NOMO-1 (cell line): Measurements from ENCODE around the gene FOXP1.
A peak's percentile ranks its signal among the peaks of the same experiment; 100 is the strongest.

Experiments
- DNase-seq, 2 experiments: peaks; one replicate each; lab custom pipeline; 2025; ENCODE audit not compliant: unreplicated experiment in 2 of 2; lab: John Stamatoyannopoulos, UW

FOXP1 gene

DNA sequence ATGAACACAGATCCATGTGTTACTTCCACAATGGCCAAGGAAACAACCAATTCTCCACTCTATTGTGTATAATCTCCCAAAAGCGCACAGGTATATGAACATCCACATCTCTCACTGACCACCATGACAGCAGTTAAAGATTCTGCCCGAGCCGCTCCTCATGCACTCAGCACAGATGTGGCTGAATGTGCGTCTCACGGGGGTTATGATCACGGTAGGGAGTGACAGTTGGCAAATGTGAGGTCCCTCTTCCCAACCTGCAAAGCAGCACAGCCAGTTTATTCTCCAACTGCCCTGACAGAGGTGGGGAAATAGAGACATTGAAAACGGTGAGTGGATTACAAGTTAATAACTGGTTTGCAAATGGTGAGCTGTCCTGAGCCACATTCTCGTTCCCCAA, 17.6 kb downstream of the FOXP1 start:
- no peak for DNase-seq

DNA sequence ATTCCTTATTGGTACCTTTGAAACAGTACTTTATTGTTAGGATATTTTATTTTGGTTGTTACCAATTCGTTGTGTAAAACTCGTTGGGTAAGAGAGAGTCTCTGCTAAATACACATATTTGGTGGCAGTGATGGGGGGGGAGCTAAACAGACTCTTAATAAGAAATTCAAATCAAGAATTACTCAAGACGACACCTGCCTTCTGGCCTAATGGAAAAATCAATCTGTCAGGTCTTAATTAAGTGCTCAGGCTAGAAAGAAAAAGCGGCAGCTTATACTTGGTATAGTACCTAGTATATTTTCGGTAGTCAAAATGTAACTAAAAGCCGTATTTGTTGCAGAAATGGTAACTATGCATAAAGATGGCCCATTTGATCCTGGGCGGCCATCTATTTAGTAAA, 18.2 kb downstream of the FOXP1 start:
- DNase-seq = no peak

DNA sequence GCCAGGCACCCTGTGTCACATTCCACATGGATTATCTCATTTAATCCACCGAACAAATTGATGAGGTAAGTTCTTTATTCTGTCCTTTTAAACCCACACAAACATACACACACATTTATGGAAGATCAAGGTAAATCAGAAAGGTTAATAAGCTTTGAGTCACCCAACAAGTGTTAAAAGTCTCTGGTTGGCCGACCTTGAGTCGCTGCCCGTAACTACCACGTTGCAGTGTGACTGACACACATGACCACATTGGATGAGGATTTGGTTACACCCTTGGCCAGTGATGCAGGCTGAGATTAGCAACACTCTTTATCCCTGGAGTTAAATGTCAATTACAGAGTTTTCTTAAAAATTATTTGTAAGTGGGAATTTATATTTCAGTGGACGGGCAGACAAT, 19.2 kb downstream of the FOXP1 start:
- no peak for DNase-seq

DNA sequence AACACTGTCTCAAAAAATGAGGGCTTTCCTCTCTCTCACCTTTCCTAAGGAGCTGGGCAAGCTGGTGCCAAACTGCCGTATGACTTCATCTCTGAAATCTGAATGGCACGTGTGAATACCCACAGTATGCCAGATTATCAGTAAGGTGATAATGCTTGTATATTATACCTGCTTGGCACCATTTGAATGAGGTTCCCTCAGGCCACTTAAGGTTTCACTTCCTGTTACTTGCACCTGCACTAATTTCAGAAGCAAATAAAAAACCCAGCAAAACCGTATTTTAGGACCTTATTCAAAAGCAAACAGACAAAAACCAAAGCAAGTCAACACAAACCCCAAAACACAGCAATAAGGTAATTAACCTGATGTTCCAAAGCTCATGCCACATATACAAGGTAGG, 19.7 kb downstream of the FOXP1 start:
- no peak for DNase-seq

DNA sequence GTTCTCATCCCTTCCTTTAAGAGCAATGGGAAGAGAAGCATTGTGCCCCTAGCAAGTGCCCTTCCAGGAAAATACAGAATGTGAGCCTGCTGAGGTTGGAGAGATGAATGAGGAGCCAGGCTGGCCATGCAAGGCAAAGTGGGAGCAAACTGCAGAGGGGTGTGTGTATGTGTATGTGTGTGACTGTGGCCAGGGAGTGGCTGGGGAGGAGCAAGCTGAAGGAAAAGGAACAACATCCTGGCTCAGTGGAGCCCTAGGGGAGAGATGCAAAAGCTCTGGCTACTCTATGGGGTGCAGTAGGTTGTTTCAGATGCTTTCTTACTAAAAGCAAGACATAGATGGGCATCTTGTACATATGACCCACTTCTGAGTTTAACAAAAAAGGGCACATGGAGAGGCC, 20.6 kb downstream of the FOXP1 start:
- no peak for DNase-seq

DNA sequence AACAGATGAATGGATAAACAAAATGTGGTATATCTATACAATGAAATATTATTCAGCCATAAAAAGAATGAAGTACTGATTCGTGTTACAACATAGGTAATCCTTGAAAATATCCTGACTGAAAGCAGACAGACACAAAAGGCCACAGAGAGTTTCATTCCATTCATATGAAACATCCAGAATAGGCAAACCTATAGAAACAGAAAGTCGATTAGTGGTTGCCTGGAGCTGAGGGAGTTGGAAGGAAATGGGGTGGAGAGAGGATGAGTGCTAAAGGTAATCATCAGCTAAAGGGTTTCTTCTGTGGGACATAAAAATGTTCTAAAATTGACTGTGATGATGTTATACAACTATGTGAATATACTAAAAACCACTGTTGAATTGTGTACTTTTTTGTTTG, 22.9 kb downstream of the FOXP1 start:
- no peak for DNase-seq

DNA sequence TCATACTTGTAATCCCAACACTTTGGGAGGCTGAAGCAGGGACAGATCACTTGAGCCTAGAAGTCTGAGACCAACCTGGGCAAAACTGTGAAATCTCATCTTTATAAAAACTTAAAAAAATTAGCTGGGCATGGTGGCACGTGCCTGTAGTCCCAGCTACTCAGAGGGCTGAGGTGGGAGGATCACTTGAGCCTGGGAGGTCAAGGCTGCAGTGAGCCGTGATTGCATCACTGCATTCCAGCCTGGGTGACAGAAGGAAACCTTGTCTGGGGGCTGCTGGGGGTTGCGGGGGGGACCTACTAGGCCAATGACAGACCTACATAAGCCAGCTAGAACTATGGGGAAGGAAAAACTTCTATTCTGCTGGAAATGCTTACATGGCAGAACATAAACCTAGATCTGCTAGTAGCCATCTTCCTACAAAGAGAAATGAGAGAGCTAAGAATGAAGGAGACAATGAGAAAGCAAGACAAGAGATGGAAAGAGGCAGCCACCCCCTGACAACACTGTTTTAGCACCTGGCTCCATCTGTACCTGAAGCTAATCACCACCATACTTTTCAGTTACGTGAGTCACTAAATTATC, 23.9 kb downstream of the FOXP1 start:
- DNase-seq = no peak

DNA sequence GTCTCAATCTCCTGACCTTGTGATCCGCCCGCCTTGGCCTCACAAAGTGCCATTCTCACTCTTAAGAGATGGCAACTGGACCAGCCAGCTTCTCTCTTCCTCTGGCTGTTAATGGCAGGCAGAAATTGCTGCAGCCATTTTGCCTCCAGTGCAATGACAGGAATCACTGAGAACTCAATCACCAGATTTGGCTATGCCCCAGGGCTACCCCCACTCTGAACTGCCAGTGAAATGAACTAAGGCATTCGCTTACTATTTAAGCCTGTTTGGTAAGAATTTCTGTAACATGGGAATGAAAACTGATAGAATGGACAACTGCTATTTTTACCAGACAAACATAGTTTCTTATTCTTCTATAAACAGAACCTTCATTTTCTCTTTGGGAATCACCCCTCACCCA, 24.5 kb downstream of the FOXP1 start:
- DNase-seq = no peak

DNA sequence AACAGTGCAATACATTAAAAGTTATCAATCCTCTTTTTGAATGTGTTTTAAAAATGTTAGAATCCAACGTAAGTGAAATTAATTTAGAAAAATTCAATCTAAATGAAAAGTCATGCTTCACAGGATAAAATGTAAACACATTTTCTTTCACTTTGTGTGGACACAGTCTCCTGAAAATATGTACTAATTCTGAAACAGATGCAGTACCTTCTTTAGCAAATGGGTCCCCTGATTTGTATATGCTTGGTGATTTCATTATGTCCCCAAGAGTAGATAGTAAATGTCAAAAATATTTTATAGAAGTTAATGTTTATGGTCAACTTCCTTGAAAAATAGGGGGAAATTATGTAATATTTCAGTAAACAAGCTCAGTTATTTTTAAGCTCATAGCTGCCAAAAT, 28.9 kb downstream of the FOXP1 start:
- no peak for DNase-seq

DNA sequence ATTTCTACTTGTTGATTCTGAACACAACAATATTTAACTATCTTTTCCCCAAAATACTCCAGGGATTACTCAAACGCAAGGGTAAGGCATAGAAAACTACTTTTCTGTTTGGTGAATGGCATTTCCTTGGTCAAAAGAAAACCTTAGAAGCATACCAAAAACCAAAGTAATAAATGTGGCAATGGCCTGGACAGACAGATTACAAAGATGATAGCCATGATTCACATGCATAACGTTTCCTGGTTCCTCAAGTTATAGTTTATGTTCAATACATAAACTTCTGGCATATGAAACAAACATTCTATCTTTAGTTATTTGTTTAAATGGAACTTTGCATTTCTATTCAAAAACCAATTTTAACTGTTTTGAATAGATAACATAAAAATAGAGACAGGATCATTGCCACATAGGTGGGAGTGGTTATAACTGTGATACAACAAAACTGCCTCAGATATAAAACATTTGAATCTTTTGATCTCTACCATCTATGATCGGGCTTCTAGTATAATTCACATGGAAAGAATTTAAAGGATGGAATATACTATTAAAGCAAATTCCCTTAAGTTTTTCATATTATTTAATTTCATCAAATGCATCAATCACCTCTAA, 32.1 kb downstream of the FOXP1 start:
- DNase-seq = peak in 1 of 2 experiments; percentile 45

DNA sequence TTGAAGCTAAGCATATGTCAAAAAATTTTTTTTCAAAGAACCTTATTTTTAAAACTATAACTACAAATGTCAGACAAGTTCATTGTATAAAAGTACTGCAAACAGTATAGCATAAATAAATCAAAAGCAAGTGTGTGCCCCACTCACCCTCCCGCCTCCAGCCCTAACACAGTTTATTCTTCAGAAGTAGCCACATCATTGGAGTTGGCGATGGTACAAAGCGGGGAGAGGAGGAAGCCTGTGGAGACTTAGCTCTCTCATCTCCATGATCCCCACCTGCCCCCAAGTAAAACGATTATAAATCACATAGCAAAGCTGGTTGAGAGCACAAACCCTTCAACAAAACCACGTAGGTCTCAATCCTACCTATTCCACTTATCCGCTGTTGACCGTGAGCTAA, 33.6 kb downstream of the FOXP1 start:
- DNase-seq = no peak

DNA sequence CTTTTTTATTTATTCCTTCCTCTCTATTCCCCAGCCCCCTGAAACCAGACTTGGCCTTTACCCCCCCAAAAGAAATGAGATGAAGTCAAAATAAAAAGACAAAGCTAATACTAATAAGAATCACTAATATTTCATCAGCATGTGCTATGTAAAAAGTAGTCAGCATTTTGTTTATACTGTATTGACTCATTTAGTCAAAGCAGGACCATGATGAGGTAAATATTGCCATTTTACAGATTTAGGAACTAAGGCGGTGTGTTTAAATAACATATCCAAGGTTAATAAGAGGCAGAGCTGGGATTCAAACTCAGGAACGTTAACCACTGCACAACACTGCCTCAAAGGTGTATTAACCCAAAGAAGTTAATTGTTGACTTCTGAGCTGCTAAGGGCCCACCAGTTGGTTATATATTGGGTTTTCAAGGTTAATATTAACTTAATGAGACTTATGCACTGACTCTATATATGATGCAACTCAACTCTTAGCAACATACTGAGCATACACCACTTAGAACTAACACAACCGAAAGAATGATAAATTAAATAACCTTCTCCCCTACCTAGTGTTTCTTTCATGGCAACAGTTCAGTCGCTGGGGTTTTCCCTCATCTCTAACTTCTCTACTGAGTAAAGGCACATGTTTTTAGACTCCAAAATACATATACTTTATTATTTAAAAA, 34.7 kb downstream of the FOXP1 start:
- no peak for DNase-seq

DNA sequence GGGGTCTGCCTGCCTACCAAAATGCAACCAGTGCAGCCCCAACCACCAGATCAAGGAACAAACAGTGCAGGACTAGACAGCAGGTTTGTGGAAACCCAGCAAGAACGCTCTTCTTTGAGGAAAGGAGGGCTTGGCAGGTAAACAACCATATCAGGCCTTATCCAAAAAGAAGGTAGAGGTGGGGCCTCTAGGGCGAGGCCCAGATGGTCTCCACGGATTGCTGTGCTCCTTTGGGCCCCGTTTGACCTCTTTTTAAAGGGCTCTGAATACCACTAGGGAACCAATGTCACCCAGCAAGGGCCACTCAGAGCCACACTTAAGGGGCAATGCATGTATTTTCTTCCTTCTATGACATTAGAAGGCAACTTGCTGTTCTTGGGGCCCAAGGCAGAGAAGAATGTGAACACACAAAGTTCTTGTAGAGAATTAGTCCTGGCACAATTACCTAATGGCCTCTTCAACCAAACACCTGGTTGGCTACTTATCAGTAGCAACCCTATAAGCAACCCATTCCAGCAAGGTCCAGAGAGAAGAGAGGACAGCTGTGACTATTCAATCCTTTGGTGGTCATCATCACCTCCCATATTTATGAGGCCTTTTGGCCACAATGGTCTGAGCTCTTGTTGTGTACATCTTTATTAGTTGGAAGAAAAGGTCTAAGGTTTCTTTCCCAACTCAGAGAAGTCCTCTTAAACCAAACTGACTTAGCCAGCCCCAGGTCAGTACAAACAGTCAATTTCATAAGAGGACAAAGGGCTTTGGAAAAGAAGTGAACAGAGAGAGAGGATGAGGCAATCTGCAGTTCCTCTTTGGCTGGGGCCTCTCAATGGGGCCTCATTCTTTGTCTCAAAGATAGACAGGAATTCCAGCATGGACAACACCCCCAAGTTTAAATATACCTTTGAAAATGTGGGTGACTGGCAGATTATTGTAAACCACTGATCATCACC, 36.0 kb downstream of the FOXP1 start:
- DNase-seq = peak; percentile 94 to 95

DNA sequence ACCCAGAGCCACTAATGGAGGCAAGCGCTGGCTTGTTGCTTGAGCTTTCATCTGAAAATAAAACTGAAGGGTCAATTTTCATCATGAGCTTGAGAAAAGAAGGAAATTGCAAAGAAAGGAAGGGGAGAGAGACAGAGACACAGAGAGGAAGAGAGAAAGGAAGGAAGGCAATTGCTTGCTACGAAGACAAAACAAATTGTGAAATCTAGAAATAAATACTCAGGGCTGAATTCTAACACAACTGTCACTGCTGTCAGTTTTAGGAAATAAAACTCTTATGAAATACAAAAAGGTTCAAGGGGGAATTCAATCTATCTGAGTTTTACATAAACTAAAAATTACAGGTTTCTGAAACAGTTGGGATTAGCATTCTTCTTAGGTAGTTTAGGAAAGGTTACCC, 36.7 kb downstream of the FOXP1 start:
- DNase-seq = peak; percentile 28 to 75

DNA sequence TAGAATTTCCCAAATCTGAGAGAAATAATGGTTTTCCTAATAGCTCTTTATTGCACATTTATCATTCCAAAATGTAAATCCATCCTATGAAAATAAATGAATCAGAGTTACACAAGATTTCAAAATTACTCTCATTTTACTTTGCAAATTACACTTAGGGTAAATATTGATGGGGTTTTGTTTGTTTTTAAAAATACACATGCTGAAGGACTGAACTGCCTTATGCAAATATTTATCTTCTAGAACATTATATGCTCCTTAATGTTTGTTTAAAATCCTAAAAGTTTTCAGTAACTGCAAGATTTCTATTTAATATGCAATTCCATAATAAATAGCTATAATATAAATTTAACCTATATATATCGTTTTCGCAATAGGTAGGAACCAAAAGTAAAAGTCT, 38.2 kb downstream of the FOXP1 start:
- DNase-seq = no peak

DNA sequence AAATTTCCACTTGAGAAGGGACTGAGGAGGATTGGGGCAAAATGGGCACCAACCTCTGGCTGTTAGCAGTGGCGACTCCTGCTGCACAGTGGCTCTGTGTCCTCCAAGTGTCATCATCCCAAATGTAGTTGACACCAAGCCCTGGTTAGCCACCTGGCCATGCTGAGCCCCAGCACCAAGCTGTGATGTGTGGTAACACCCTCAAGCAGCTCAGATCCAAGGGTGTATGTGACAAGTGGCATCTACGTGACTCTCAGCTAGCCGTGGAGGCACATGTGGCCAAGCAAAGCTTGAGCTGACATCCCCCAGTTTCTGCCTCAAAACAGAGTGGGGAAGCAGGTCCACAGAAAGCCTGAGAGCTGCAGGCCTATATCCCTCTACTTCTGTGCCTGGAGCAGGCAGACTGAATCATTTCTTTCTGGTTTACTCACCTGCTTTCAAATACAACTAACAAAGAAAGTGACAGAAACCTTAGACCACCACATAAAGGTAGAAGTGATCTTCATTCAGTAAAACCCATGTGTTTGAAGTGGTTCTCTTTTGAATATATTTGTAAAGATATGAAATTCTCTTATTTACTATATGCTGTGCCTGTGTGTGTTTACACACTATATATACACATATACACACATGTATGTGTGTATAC, 40.0 kb downstream of the FOXP1 start:
- DNase-seq = no peak

DNA sequence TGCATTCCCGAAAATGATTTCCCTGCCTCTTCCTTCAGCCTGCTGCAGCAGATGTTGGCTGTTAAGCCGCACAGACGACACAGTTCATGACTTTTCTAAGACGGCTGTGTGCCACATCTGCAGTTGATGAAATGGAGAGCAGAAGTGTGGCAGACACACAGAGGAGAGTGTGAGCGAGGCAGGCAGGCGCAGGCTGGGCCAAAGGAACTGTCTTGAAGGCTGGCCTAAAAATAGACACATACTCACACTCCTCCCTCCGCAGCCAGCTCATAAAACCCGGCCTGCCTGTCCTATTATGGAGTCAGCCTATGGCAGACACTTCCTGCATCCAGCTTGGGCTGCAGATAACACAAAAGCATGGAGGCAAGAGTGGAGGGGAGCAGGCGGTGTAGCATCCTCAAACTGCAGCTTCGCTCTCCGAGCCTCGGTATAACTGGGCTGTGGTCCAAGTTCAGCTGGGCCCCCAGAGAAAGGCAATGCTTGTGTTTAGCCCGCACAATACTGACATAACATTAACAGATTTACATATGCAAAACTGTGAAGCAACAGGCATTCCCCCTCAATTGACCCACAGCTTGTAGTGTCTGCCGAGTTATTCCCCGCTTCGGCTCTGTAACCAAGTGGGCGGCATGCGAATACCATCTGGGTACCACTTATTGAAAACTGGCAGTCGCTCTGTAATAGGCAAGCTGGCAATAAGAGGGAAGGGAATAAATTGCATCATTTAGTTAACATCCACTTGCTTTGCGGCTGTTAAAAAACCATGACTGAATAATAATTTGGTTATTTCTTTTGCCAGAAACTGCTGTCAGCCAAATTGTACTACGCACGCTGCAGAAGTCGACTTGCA, 40.8 kb downstream of the FOXP1 start:
- DNase-seq = peak; percentile 93 to 96

DNA sequence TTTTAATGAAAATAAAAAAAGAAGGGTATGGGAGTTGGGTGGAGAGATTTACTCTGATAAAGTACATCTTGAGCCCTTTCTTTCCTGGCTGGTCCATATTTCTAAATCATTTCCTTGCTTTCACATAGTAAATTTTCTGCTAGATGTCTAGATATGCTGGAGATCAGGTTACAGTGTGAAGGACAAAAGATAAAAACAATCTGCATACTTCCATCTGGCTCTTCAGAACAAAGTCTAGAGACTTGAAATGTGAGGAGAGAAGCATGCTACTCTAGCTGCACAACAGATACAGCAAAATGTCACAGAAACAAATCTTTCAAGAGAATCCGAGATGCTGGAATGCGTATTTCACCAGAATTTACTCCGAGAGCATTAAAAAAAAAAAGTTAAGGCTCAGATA, 42.2 kb downstream of the FOXP1 start:
- no peak for DNase-seq

DNA sequence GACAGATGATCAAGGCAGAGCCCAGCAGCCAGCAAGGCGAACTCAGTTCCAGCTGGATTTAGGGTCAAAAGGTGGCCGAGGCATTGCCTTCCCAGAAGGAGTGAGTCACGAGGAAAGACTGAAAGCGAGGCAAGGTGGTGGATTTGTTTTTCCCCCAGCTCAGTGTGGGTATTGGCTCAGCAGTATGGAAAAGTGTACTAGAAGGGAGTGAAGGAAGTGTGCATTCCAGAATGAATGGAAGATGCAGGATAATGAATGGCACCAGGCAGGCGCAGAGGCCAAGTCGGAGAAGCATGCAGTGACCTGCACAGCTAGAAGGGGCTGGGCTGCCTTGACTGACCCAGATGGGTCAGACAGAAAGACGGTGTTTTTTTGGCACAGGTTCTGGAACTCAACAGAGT, 46.3 kb downstream of the FOXP1 start:
- no peak for DNase-seq

DNA sequence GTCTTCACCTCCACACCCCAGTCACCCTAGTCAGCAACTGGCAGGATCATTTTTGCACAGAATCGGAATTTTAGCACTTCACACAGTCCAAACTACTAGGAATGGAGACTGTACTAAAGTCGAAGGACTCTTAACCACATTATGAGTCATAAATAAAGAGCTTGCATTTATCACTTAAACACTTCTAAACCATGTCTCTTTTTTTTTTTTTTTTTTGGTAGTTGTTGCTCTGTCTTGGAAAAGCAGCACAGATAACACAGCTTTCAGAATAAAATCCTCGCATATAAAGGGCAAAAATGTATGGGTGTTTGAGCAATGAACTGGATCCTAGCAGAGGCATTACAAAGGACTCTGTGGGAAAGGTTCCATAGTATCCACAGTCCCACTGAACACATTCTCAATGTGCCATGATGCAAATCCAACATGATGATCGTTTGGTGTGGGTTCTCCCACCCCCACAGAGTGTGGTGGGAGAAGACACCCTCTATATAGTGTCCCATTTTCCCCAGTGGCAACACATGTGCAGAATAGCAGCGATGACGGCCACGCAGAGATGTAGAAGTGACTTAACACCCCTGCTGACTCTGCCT, 47.1 kb downstream of the FOXP1 start:
- DNase-seq = peak in 1 of 2 experiments; percentile 70
